Measurements from ENCODE around the gene SYN1. TPM values are rescaled to one million over a fixed set of nuclear protein-coding genes. Genes with fewer than 3 reads are reported as not detected.

Gene SYN1
- total RNA-seq, 1 experiment from 2014 or later = 11.7 TPM

DNA sequence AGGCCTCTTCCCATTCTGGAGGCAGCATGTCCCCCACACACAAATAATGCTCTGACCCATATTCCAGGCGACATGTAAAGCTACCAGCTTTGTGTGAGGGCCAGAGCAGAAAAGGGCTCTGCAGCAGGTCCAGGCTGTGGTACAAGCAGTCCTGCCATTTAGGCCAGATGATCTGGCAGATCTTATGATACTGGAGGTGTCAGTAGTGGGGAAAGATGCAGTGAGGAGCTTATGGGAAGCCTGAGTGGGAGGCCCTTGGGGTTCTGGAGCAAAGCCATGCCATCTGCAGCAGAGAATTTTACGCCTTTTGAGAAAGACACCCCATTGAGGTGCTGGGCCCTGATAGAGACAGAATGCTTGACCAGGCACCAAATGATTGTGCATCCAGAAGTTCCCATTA is 7.7 kb downstream of the SYN1 start:
- H3K4me1 ChIP-seq (ENCODE audit: insufficient read depth, low read length) = no peaks in the 10 kb centered on the region; the same call in 1 of the 2 replicates
- H3K9me3 Mint-ChIP-seq = peaks cover 80 to 84% of the 10 kb centered on the region in 2 experiments
- TF ChIP-seq, protein P1, sequence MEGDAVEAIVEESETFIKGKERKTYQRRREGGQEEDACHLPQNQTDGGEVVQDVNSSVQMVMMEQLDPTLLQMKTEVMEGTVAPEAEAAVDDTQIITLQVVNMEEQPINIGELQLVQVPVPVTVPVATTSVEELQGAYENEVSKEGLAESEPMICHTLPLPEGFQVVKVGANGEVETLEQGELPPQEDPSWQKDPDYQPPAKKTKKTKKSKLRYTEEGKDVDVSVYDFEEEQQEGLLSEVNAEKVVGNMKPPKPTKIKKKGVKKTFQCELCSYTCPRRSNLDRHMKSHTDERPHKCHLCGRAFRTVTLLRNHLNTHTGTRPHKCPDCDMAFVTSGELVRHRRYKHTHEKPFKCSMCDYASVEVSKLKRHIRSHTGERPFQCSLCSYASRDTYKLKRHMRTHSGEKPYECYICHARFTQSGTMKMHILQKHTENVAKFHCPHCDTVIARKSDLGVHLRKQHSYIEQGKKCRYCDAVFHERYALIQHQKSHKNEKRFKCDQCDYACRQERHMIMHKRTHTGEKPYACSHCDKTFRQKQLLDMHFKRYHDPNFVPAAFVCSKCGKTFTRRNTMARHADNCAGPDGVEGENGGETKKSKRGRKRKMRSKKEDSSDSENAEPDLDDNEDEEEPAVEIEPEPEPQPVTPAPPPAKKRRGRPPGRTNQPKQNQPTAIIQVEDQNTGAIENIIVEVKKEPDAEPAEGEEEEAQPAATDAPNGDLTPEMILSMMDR (conservative IDR thresholded peaks at IDR 0.05) = no peak

More for the DNA sequence above, 7.7 kb downstream of the SYN1 start:
- Mint-ChIP-seq H3K36me3 (ENCODE audit: insufficient read depth in 1 of 3, low read depth in 3 of 3) (peaks cover 1 to 16% (median 11%) of the 10 kb centered on the region in 3 experiments), H3K27me3 (ENCODE audit: low read depth) (no peaks in the 10 kb centered on the region; the same call in 1 of the 2 replicates), H3K27ac (no peak overlapping the region), H3K4me3 (no peak overlapping the region), H3K4me1 (peaks cover 11 to 26% of the 10 kb centered on the region in 2 experiments)
- Histone ChIP-seq H2BK120ac (ENCODE audit: low read depth, low read length, poor library complexity, severe bottlenecking) (no peak overlapping the region), H2BK12ac (ENCODE audit: insufficient read length, low read depth, low read length) (no peak overlapping the region), H3K14ac (ENCODE audit: insufficient read depth, low read length) (no peak overlapping the region), H2BK20ac (ENCODE audit: low read depth, low read length, poor library complexity, severe bottlenecking) (no peak overlapping the region), H3K56ac (ENCODE audit: insufficient read length, low read depth, low read length) (no peak overlapping the region), H3K18ac (ENCODE audit: insufficient read length, low read depth, low read length) (no peak overlapping the region), H3T11ph (ENCODE audit: low read length) (no peak overlapping the region), H3K79me1 (ENCODE audit: insufficient read depth, low read depth, low read length, poor library complexity, severe bottlenecking) (no peaks in the 10 kb centered on the region), H4K91ac (ENCODE audit: insufficient read length, low read depth, low read length) (no peak overlapping the region), H4K8ac (replicated peaks; ENCODE audit: insufficient read length, low read depth, low read length) (no peak overlapping the region), H3K79me2 (ENCODE audit: insufficient read depth, low read length) (no peaks in the 10 kb centered on the region), H2BK15ac (ENCODE audit: low read depth, low read length) (no peak overlapping the region), H3K27me3 (ENCODE audit: insufficient read depth, low read length) (no peaks in the 10 kb centered on the region), H3K23ac (ENCODE audit: insufficient read length, low read depth, low read length) (no peak overlapping the region), H2AK5ac (ENCODE audit: insufficient read length, low read length) (no peak overlapping the region), H3K23me2 (ENCODE audit: insufficient read length, low read depth, low read length, poor library complexity, severe bottlenecking) (no peaks in the 10 kb centered on the region), H3K27ac (ENCODE audit: insufficient read length, low read depth, low read length) (no peak overlapping the region), H2AFZ (ENCODE audit: low read length) (no peak overlapping the region), H3K9ac (ENCODE audit: extremely low read depth, insufficient read length, low read length) (no peak overlapping the region), H4K5ac (ENCODE audit: insufficient read length, low read depth, low read length) (no peak overlapping the region), H3K4me2 (ENCODE audit: insufficient read depth, insufficient read length, low read length) (no peak overlapping the region), H2BK5ac (ENCODE audit: insufficient read length, low read length) (no peak overlapping the region), H3K9me3 (ENCODE audit: control insufficient read depth, low read depth, low read length) (peaks cover 44% of the 10 kb centered on the region), H3K4ac (ENCODE audit: low read depth, low read length) (no peak overlapping the region), H4K20me1 (ENCODE audit: control insufficient read depth, insufficient read depth, insufficient read length) (no peaks in the 10 kb centered on the region)
- no CpG with 5 or more reads among the region's 2 CpGs for WGBS (ENCODE audit: extremely low coverage, insufficient read length, low lambda C conversion rate)
- no peak for DNase-seq
